Stimulated activated memory B cell treated with anti-CD40 and anti-IgM and Interleukin-4, amounts not matched to agents 10 μg/mL and 1 μg/mL and 100 μg/mL, for 72 hours (primary cell): ENCODE results near the gene SEC23IP.
A peak's percentile ranks its signal among the peaks of the same experiment; 100 is the strongest.
"Not testable (repeated sequence)": the region's sequence is repeated elsewhere in the genome, so short reads cannot be mapped to it uniquely, and the experiment has no call there.

Experiments
- ATAC-seq: fragments of 150-1000 bp; cut with Tn5 transposase; 2 replicates; pipeline ENCODE4 v1.10.0; 2021
- H3K27ac Mint-ChIP-seq: one replicate; pipeline ENCODE4 v1.8.0; 2022; ENCODE audit warnings: mild to moderate bottlenecking, mixed read lengths
- H3K27me3 Mint-ChIP-seq: one replicate; pipeline ENCODE4 v1.8.0; 2022; ENCODE audit warnings: mixed read lengths
- H3K36me3 Mint-ChIP-seq: one replicate; pipeline ENCODE4 v1.8.0; 2022; ENCODE audit warnings: mixed read lengths
- H3K4me1 Mint-ChIP-seq: one replicate; pipeline ENCODE4 v1.8.0; 2022; ENCODE audit warnings: mixed read lengths
- H3K4me3 Mint-ChIP-seq: one replicate; pipeline ENCODE4 v1.8.0; 2022; ENCODE audit warnings: mild to moderate bottlenecking, moderate library complexity, mixed read lengths
- H3K9me3 Mint-ChIP-seq: one replicate; pipeline ENCODE4 v1.8.0; 2022; ENCODE audit warnings: mixed read lengths

The SEC23IP gene

GRCh38 chr10:119869398-119869797 lies 23.1 kb upstream of the SEC23IP start:
- Mint-ChIP-seq H3K27ac (peak overlapping the region; percentile 33), H3K4me1 (peaks cover 56% of the 10 kb centered on the region), H3K36me3 (peaks cover 14% of the 10 kb centered on the region)
- H3K27me3 Mint-ChIP-seq, H3K9me3 Mint-ChIP-seq, H3K4me3 Mint-ChIP-seq, ATAC-seq: not testable (repeated sequence)

- ATAC-seq = peak; percentile 60
- Mint-ChIP-seq H3K27ac (peak overlapping the region; percentile 46), H3K4me3 (peak overlapping the region; percentile 84), H3K27me3 (no peaks in the 10 kb centered on the region), H3K4me1 (peaks cover 39% of the 10 kb centered on the region), H3K36me3 (no peaks in the 10 kb centered on the region), H3K9me3 (no peaks in the 10 kb centered on the region)
These were observed 20.5 kb upstream of the SEC23IP start for GRCh38 chr10:119871881-119872609.

GRCh38 chr10:119872610-119872859 lies 20.0 kb upstream of the SEC23IP start, which contains the start of gene MCMBP:
Gene MCMBP, minus strand, starts transcription at chr10:119872843. Its CDS starts 259 bp downstream, at chr10:119872584.
- Mint-ChIP-seq H3K4me3 (peak within 1 kb of the TSS; percentile 90), H3K27ac (peak within 1 kb of the TSS; percentile 93), H3K36me3 (no peaks in the 10 kb centered on the region), H3K4me1 (peaks cover 35% of the 10 kb centered on the region), H3K9me3 (no peaks in the 10 kb centered on the region), H3K27me3 (no peaks in the 10 kb centered on the region)
- no peak for ATAC-seq

- no peaks in the 10 kb centered on the region for H3K9me3 Mint-ChIP-seq
- no peaks in the 10 kb centered on the region for H3K27me3 Mint-ChIP-seq
- peak; percentile 98 for ATAC-seq
- peaks cover 33% of the 10 kb centered on the region for H3K4me1 Mint-ChIP-seq
- H3K4me3 Mint-ChIP-seq = peak overlapping the region; percentile 90
- no peaks in the 10 kb centered on the region for H3K36me3 Mint-ChIP-seq
- H3K27ac Mint-ChIP-seq = peak overlapping the region; percentile 93
These were observed 19.5 kb upstream of the SEC23IP start for GRCh38 chr10:119872860-119873681.

- Mint-ChIP-seq H3K36me3 (no peaks in the 10 kb centered on the region), H3K27me3 (no peaks in the 10 kb centered on the region), H3K9me3 (no peaks in the 10 kb centered on the region), H3K4me1 (peaks cover 7% of the 10 kb centered on the region), H3K27ac (no peak overlapping the region), H3K4me3 (no peak overlapping the region)
- ATAC-seq = no peak
These were observed 14.0 kb upstream of the SEC23IP start for GRCh38 chr10:119878524-119878923.

GRCh38 chr10:119883901-119884611 lies 8.5 kb upstream of the SEC23IP start:
- not testable (repeated sequence) for H3K27me3 Mint-ChIP-seq, H3K4me1 Mint-ChIP-seq, H3K27ac Mint-ChIP-seq, ATAC-seq, H3K36me3 Mint-ChIP-seq, H3K9me3 Mint-ChIP-seq, H3K4me3 Mint-ChIP-seq

- ATAC-seq, H3K36me3 Mint-ChIP-seq, H3K9me3 Mint-ChIP-seq, H3K27ac Mint-ChIP-seq, H3K27me3 Mint-ChIP-seq, H3K4me3 Mint-ChIP-seq, H3K4me1 Mint-ChIP-seq: not testable (repeated sequence)
These were observed 6.5 kb upstream of the SEC23IP start for GRCh38 chr10:119886070-119886469.

- H3K27ac Mint-ChIP-seq, ATAC-seq, H3K27me3 Mint-ChIP-seq, H3K36me3 Mint-ChIP-seq, H3K4me3 Mint-ChIP-seq, H3K9me3 Mint-ChIP-seq: not testable (repeated sequence)
- H3K4me1 Mint-ChIP-seq = peaks cover 17% of the 10 kb centered on the region
These were observed 3.8 kb upstream of the SEC23IP start for GRCh38 chr10:119888715-119889114.

- H3K27me3 Mint-ChIP-seq, H3K27ac Mint-ChIP-seq, H3K9me3 Mint-ChIP-seq, ATAC-seq, H3K4me3 Mint-ChIP-seq, H3K36me3 Mint-ChIP-seq: not testable (repeated sequence)
- peaks cover 22% of the 10 kb centered on the region for H3K4me1 Mint-ChIP-seq
These were observed 3.3 kb upstream of the SEC23IP start for GRCh38 chr10:119889201-119889600.

GRCh38 chr10:119890307-119890706 lies 2.2 kb upstream of the SEC23IP start:
- peaks cover 31% of the 10 kb centered on the region for H3K4me1 Mint-ChIP-seq
- H3K36me3 Mint-ChIP-seq, H3K4me3 Mint-ChIP-seq: not testable (repeated sequence)

GRCh38 chr10:119891849-119892187 lies 712 bp upstream of the SEC23IP start:
- Mint-ChIP-seq H3K4me1 (peaks cover 46% of the 10 kb centered on the region), H3K4me3 (peak overlapping the region; percentile 98), H3K27ac (peak overlapping the region; percentile 92), H3K36me3 (peaks cover 17% of the 10 kb centered on the region)
- not testable (repeated sequence) for H3K9me3 Mint-ChIP-seq, H3K27me3 Mint-ChIP-seq, ATAC-seq

More at GRCh38 chr10:119890307-119890706, 2.2 kb upstream of the SEC23IP start:
- not testable (repeated sequence) for H3K9me3 Mint-ChIP-seq, H3K27ac Mint-ChIP-seq, ATAC-seq, H3K27me3 Mint-ChIP-seq

- peak overlapping the region; percentile 92 for H3K27ac Mint-ChIP-seq
- peaks cover 52% of the 10 kb centered on the region for H3K4me1 Mint-ChIP-seq
- no peaks in the 10 kb centered on the region for H3K27me3 Mint-ChIP-seq
- no peak for ATAC-seq
- H3K9me3 Mint-ChIP-seq = no peaks in the 10 kb centered on the region
- H3K4me3 Mint-ChIP-seq = peak overlapping the region; percentile 98
- H3K36me3 Mint-ChIP-seq = peaks cover 22% of the 10 kb centered on the region
These were observed 544 bp downstream of the SEC23IP start for GRCh38 chr10:119893074-119893473.

- Mint-ChIP-seq H3K4me3 (peak overlapping the region; percentile 98), H3K4me1 (peaks cover 53% of the 10 kb centered on the region)
These were observed 1.4 kb downstream of the SEC23IP start for GRCh38 chr10:119893845-119894427.

GRCh38 chr10:119896061-119896655 lies 3.6 kb downstream of the SEC23IP start:
- Mint-ChIP-seq H3K4me1 (peaks cover 56% of the 10 kb centered on the region), H3K36me3 (peaks cover 38% of the 10 kb centered on the region), H3K9me3 (no peaks in the 10 kb centered on the region), H3K4me3 (no peak overlapping the region), H3K27me3 (no peaks in the 10 kb centered on the region), H3K27ac (no peak overlapping the region)
- no peak for ATAC-seq

More at GRCh38 chr10:119893845-119894427, 1.4 kb downstream of the SEC23IP start:
- Mint-ChIP-seq H3K27me3 (no peaks in the 10 kb centered on the region), H3K36me3 (peaks cover 29% of the 10 kb centered on the region), H3K9me3 (no peaks in the 10 kb centered on the region), H3K27ac (peak overlapping the region; percentile 92)
- ATAC-seq = no peak
